B cell (primary cell): ENCODE data around the gene VILL. TPM values are rescaled to one million over a fixed set of nuclear protein-coding genes. Genes with fewer than 3 reads are reported as not detected.

Source experiments
- ATAC-seq: fragments of 200-7000 bp; cut with Tn5 transposase; one replicate; pipeline ENCODE4 v1.10.0; 2021; ENCODE audit warnings: low read depth, mild to moderate bottlenecking, moderate number of reproducible peaks, moderate library complexity
- CTCF ChIA-PET: fragments of 350-600 bp; sonication (Branson Sonifier 250); formaldehyde crosslinking; loops from one replicate; lab custom pipeline; 2021; ENCODE audit warnings: antibody characterized with exemption, inconsistent platforms; lab: Charles Lee
- POLR2A ChIA-PET: fragments of 350-600 bp; sonication (Branson Sonifier 250); formaldehyde crosslinking; loops from one replicate; lab custom pipeline; 2021; ENCODE audit warnings: antibody characterized with exemption; lab: Charles Lee
- DNase-seq: peaks from one replicate; pipeline ENCODE4 v3.0.0; 2013
- H2AFZ ChIP-seq: 2 replicates; pipeline ENCODE4 v1.6.1; 2012; ENCODE audit warnings: mild to moderate bottlenecking, low read depth, low read length; ENCODE audit not compliant: insufficient read depth, poor library complexity, severe bottlenecking
- H3K27ac ChIP-seq, 2 donors: 1 replicate in 1 of 2; 2 replicates in 1 of 2; pipeline ENCODE4 v1.5.1; 2012 to 2013; ENCODE audit warnings: low read length in 2 of 2, mild to moderate bottlenecking in 2 of 2, moderate library complexity in 1 of 2
- H3K27me3 ChIP-seq, 4 experiments: fragments of 200-600 bp in 1 of 4; sonication (generic) in 1 of 4; replicated peaks in 1 of 4; 1 replicate in 2 of 4; 2 replicates in 2 of 4; pipeline versions ENCODE4 v1.6.1 to v1.7.0; 2013 to 2016; ENCODE audit warnings: low read length in 3 of 4, mild to moderate bottlenecking in 2 of 4, mixed read lengths in 1 of 4, moderate library complexity in 1 of 4; ENCODE audit not compliant: insufficient read depth in 4 of 4, control insufficient read depth in 3 of 4; ENCODE audit errors: control extremely low read depth in 1 of 4
- H3K36me3 ChIP-seq, 2 experiments: replicated peaks in 1 of 2; 1 replicate in 1 of 2; 2 replicates in 1 of 2; pipeline versions ENCODE4 v1.6.1 to v1.7.1; 2013; ENCODE audit warnings: low read length in 1 of 2; ENCODE audit not compliant: insufficient read depth in 2 of 2, control insufficient read depth in 1 of 2; ENCODE audit errors: control extremely low read depth in 1 of 2, extremely low read depth in 1 of 2
- H3K4me1 ChIP-seq, 2 donors: fragments of 200-600 bp in 1 of 2; sonication (generic) in 1 of 2; 1 replicate in 1 of 2; 2 replicates in 1 of 2; pipeline versions ENCODE4 v1.5.1 to v1.6.1; 2013 to 2017; ENCODE audit warnings: low read length in 2 of 2; ENCODE audit not compliant: control insufficient read depth in 2 of 2, insufficient read depth in 2 of 2
- H3K4me2 ChIP-seq: replicated peaks from 2 replicates; pipeline ENCODE3; 2012; ENCODE audit warnings: mild to moderate bottlenecking, low read depth, low read length; ENCODE audit not compliant: poor library complexity, severe bottlenecking
- H3K4me3 ChIP-seq, 5 experiments: fragments of 200-600 bp in 1 of 5; sonication (generic) in 1 of 5; 1 replicate in 3 of 5; 2 replicates in 2 of 5; pipeline versions ENCODE4 v1.5.1 to v1.7.0; 2011 to 2016; ENCODE audit warnings: low read length in 4 of 5, mild to moderate bottlenecking in 4 of 5, low read depth in 2 of 5, control low read depth in 1 of 5, moderate library complexity in 1 of 5; ENCODE audit not compliant: insufficient read depth in 1 of 5; ENCODE audit errors: control extremely low read depth in 1 of 5, extremely low read depth in 1 of 5
- H3K79me2 ChIP-seq: fragments of 200-600 bp; sonication (generic); one replicate; pipeline ENCODE4 v1.6.0; 2016; ENCODE audit warnings: low read length; ENCODE audit not compliant: control insufficient read depth, insufficient read depth
- H3K9ac ChIP-seq: fragments of 200-600 bp; sonication (generic); 2 replicates; pipeline ENCODE4 v1.6.1; 2017; ENCODE audit warnings: mild to moderate bottlenecking, low read length, moderate library complexity
- H3K9me3 ChIP-seq, 3 donors: one replicate each; pipeline versions ENCODE4 v1.6.1 to v1.7.1; 2013; ENCODE audit warnings: low read length in 2 of 3; ENCODE audit not compliant: control insufficient read depth in 2 of 3, insufficient read depth in 1 of 3; ENCODE audit errors: control extremely low read depth in 1 of 3
- H4K20me1 ChIP-seq: 2 replicates; pipeline ENCODE4 v1.6.0; 2012; ENCODE audit warnings: mild to moderate bottlenecking, low read length; ENCODE audit not compliant: insufficient read depth, control insufficient read depth, poor library complexity, severe bottlenecking
- H3K27ac Mint-ChIP-seq: one replicate; pipeline ENCODE4 v1.8.0; 2021; ENCODE audit warnings: mixed read lengths
- H3K27me3 Mint-ChIP-seq: one replicate; pipeline ENCODE4 v1.8.0; 2021; ENCODE audit warnings: mixed read lengths
- H3K4me1 Mint-ChIP-seq: one replicate; pipeline ENCODE4 v1.8.0; 2021; ENCODE audit warnings: mixed read lengths
- H3K4me3 Mint-ChIP-seq: one replicate; pipeline ENCODE4 v1.8.0; 2021; ENCODE audit warnings: mixed read lengths
- H3K9me3 Mint-ChIP-seq: one replicate; pipeline ENCODE4 v1.8.0; 2022; ENCODE audit warnings: mixed read lengths; ENCODE audit not compliant: insufficient read depth
- EZH2 ChIP-seq: IDR thresholded peaks from 2 replicates; pipeline ENCODE4 v1.6.1; 2012; ENCODE audit warnings: borderline replicate concordance, low read depth, mild to moderate bottlenecking, moderate library complexity, low read length; ENCODE audit not compliant: insufficient read depth, poor library complexity, severe bottlenecking
- WGBS: methylation state at CpG from one replicate; pipeline ENCODE4 v1.1.5; 2013; ENCODE audit warnings: missing lambda C conversion rate; ENCODE audit not compliant: insufficient coverage; 5-methylcytosine and 5-hydroxymethylcytosine counted together
- intact Hi-C: fragments of 100-400 bp; cut with micrococcal nuclease; formaldehyde crosslinking; loops from one replicate; pipeline ENCODE4 v1.10.0; 2022
- polyA plus RNA-seq: library from polyadenylated mRNA; depleted of rRNA; stranded (reverse); fragments of >200 nt; gene quantifications from 2 replicates; pipeline ENCODE4 v1.2.3, GENCODE V29; 2012
- total RNA-seq, 2 donors: library from RNA; stranded (reverse); fragments of 120-200 nt in 1 of 2; gene quantifications; 1 replicate in 1 of 2; 2 replicates in 1 of 2; pipeline versions ENCODE4 v1.2.3 to v1.2.4, GENCODE V29; 2013 to 2022
- TF ChIP-seq, protein P1 (sequence below): fragments of 200-600 bp; IDR thresholded peaks from one replicate; pipeline ENCODE4 v1.8.0; 2022; ENCODE audit warnings: antibody characterized with exemption, mild to moderate bottlenecking

Gene VILL
- total and polyA plus RNA-seq, 2 donors (not counting 1 experiment from before 2014, with no cell fraction given): 35.2 to 46.4 TPM

DNA sequence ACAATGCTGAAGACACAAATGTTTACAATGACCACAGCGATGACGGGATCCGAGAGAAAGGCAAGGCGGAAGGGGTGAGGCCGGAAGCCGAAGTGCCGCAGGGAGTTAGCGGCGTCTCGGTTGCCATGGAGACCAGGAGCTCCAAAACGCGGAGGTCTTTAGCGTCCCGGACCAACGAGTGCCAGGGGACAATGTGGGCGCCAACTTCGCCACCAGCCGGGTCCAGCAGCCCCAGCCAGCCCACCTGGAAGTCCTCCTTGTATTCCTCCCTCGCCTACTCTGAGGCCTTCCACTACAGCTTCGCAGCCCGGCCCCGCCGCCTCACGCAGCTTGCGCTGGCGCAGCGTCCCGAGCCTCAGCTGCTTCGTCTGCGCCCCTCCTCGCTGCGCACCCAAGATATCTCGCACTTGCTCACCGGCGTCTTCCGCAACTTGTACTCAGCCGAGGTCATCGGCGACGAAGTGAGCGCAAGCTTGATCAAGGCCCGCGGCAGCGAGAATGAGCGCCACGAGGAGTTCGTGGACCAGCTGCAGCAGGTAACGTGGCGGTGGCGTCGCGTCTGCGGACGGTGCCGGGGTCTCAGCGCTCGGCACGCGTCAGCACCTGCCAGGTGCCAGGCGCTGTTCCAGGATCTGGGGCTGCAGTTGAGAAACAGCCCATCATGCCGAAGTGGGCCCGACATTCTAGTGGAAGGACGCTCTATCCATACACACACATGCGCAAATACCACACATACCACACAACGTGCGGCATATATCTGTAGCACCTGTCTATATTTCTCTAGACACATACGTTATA lies 48.7 kb downstream of the VILL start, which contains the start of gene DLEC1:
Gene DLEC1, plus strand, starts transcription at position 108 of the 798 bp plus-strand sequence. Its CDS starts 18 bp downstream, at position 126.
- Mint-ChIP-seq H3K4me3 (peak within 1 kb of the TSS; percentile 93), H3K27me3 (peaks cover 9% of the 10 kb centered on the region), H3K4me1 (peaks cover 19% of the 10 kb centered on the region), H3K9me3 (no peaks in the 10 kb centered on the region), H3K27ac (peak within 1 kb of the TSS; percentile 54)
- H3K27me3 ChIP-seq: peaks cover 0 to 4% (median 1%) of the 10 kb centered on the region in 4 experiments
- peak within 1 kb of the TSS; percentile 64 to 71 (median 69) for H3K4me3 ChIP-seq
- ATAC-seq: peak; percentile 65
- peak; percentile 86 for DNase-seq
- ChIA-PET CTCF (interaction anchor here (0.7 to 2.9 kb wide), 8 partner anchors 11 to 184 kb away, joined by 4 to 31 read pairs (median 7); partner anchors contain the start of genes OXSR1 and PLCD1), POLR2A (interaction anchor here (0.8 to 1.0 kb wide), 3 partner anchors 10 to 125 kb away, joined by 3 to 4 read pairs (median 4); partner anchors contain the start of genes ACAA1 and PLCD1)
- intact Hi-C loops: loop anchor here (1.0 kb wide), 1 partner anchor 98 kb away; the partner anchor contains the start of gene ACAA1
- peak within 1 kb of the TSS; percentile 89 for H3K4me2 ChIP-seq
- H4K20me1 ChIP-seq: no peaks in the 10 kb centered on the region
- H2AFZ ChIP-seq: peak within 1 kb of the TSS; percentile 76
- no peak for TF ChIP-seq EZH2
- TF ChIP-seq, protein P1, sequence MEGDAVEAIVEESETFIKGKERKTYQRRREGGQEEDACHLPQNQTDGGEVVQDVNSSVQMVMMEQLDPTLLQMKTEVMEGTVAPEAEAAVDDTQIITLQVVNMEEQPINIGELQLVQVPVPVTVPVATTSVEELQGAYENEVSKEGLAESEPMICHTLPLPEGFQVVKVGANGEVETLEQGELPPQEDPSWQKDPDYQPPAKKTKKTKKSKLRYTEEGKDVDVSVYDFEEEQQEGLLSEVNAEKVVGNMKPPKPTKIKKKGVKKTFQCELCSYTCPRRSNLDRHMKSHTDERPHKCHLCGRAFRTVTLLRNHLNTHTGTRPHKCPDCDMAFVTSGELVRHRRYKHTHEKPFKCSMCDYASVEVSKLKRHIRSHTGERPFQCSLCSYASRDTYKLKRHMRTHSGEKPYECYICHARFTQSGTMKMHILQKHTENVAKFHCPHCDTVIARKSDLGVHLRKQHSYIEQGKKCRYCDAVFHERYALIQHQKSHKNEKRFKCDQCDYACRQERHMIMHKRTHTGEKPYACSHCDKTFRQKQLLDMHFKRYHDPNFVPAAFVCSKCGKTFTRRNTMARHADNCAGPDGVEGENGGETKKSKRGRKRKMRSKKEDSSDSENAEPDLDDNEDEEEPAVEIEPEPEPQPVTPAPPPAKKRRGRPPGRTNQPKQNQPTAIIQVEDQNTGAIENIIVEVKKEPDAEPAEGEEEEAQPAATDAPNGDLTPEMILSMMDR: no peak
- H3K9ac ChIP-seq: peak within 1 kb of the TSS; percentile 67
- 1% methylated on average over 66 of the region's 67 CpGs for WGBS
- peak within 1 kb of the TSS; percentile 18 to 46 for H3K27ac ChIP-seq
- H3K79me2 ChIP-seq: no peaks in the 10 kb centered on the region
- no peaks in the 10 kb centered on the region for H3K36me3 ChIP-seq
- H3K9me3 ChIP-seq: no peaks in the 10 kb centered on the region
- H3K4me1 ChIP-seq: peaks cover 12 to 22% of the 10 kb centered on the region in 2 donors
